HG03575 (cell line): ENCODE data around the gene DYNLT5.
"Not testable (repeated sequence)": the region's sequence is repeated elsewhere in the genome, so short reads cannot be mapped to it uniquely, and the experiment has no call there.

Experiments used
- ATAC-seq: cut with Tn5 transposase; IDR thresholded peaks from one replicate; pipeline ENCODE4 v1.9.1; 2021; ENCODE audit not compliant: unreplicated experiment, insufficient number of reproducible peaks, low FRiP score; ENCODE audit errors: extremely low read depth

Gene DYNLT5

GRCh38 chr1:66752000-66752592 is at the start of gene DYNLT5:
DYNLT5 (plus strand) TSS chr1:66752459; CDS start chr1:66754659, 2,200 bp downstream.
- ATAC-seq, result no peak

DNA sequence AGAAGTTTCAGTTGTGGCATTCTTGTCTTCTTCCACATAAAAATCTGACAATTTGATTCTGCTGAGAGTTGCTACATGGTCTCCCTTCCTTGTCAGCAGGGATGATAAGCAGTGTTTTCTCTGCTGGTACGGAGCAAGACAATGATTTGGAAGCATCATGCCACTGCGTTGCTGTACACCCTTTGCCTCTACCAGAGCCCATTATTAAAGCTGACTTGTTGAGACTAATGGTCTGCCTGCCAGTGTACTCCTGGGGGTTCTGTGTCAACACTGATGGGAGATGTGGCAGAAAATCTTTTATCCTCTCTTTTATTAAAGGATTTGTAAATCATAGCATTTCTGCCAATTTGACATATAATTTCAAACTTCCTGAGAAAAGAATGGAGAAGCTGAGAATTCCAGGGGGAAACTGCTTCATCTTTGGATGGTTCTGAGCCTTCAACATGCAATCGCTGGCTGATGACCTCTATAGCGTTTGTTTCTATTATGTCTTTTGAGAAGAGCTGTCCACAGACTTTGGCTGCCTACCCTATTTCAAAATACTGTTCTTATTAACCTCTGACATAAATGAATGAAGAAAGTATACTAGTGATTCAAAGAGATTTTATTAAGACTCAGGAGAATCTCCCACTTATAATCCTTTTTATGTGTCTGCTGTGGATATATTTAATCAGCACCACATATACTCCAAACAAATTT is 47.9 kb upstream of the DYNLT5 start:
- ATAC-seq, result no peak

GRCh38 chr1:66705110-66705509 is 47.1 kb upstream of the DYNLT5 start:
- ATAC-seq, result no peak

- no peak for ATAC-seq
Observed at GRCh38 chr1:66711420-66711819, 40.8 kb upstream of the DYNLT5 start.

DNA sequence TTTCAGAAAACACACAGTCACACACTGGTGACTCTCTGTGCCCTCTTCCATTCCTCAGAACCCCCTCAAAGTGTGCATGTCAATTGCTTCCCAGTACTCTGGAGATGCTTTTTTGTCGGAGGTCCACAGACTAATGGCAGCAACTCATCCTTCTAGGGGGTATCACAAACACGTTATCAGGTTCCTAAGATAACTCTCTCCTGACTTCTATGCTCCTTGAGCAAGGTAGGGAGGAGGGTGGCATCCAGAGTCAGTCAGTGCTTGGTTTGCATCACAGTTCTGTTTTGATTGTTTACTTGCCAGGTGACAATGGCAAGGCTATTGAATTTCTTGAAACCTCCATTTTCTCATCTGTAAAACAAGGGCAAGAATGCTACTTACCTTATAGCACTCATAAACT is 39.4 kb upstream of the DYNLT5 start:
- no peak for ATAC-seq

- no peak for ATAC-seq
Observed at GRCh38 chr1:66723985-66724384, 28.3 kb upstream of the DYNLT5 start.

GRCh38 chr1:66725885-66726665 is 26.2 kb upstream of the DYNLT5 start:
- ATAC-seq, result peak; percentile 68

DNA sequence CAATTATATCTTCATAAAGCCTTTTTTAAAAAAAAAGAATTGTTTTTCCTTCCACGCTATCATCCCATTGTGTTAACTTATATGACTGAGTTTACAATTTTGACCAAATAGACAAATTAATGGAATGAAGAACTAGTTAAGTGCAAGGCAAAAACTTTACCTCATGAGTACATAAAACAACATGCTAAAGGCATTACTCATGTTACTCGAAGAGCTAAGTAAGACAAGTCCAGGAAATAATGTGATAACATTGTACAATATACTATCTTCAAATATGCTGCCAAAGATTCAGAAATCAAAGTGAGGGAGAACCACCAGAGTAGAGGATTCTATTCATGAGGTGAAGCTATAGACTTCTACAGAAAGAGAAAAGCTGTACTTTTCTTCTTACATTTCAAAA is 24.2 kb upstream of the DYNLT5 start:
- no peak for ATAC-seq

DNA sequence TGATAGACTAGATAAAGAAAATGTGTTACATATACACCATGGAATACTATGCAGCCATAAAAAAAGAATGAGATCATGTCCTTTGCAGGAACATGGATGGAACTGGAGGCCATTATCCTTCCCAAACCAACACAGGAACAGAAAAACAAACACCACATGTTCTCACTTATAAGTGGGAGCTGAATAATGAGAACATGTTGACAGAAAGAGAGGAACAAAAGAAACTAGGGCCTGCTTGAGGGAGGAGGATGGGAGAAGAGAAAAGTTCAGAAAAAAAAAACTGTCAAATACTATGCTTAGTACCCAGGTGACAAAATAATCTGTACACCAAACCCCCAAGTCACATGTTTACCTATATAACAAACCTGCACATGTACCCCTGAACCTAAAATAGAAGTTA is 23.5 kb upstream of the DYNLT5 start:
- ATAC-seq, result not testable (repeated sequence)

DNA sequence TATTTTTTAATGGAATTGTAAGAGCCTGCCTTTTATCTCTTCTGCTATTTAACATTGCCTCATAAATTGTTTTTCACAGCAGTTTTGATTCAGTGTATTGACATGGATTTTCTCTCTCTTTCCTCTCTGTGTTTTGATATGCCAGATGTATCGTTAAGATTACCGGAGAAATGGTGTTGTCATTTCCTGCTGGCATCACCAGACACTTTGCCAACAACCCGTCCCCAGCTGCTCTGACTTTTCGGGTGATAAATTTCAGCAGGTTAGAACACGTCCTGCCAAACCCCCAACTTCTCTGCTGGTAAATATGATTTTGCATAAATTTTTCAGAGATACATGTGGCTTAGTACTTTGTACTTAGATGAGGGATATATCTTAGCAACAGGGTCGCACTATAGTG is 23.1 kb upstream of the DYNLT5 start:
- no peak for ATAC-seq

DNA sequence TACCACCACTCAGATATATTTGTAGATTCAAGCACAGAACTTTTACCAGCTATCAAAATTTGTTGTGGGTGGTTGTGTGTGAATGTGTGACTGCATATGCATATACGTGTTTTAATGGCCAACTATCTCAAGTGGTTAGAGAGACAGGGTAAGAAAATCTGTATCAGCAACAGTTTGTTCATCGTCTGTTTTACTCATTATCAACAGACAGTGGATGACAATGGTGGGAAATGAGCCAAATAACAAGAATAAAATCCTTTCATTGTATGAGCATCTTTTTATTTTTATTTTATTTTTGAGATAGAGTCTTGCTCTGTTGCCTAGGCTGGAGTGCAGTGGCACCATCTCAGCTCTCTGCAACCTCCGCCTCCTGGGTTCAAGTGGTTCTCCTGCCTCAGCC is 22.7 kb upstream of the DYNLT5 start:
- no peak for ATAC-seq

- no peak for ATAC-seq
Observed at GRCh38 chr1:66730462-66730861, 21.8 kb upstream of the DYNLT5 start.

DNA sequence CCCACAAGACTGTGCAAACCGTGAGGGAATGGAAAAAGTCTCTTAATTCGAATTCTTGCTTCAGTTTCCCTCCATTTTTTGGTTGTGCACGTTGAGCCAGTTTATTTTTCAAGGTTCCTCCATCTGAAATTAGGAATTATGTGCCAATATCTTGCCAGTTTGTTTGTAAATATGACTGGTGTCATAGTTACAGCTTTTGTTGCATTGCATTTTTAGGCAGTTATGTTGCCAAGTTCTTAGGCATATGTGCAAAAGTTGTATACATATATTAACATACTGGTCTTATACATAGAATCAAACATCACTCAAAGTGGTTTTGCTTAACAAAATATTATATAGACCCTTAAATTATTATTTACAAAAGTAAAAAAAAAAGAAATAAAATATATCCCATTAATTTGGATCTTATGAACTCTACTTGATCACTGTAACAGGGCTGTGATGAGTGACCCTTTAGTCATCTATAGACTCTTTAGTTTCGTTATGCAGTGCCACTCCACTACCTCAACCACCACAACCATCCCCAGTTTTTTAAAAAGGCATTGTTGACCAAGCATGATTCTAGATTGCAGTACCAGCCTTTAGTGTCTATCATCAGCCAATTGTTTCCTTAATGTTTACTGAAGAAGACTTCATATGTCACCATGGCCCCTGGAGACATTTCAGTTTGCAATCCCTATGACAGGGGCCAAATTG is 20.9 kb upstream of the DYNLT5 start:
- ATAC-seq, result no peak

DNA sequence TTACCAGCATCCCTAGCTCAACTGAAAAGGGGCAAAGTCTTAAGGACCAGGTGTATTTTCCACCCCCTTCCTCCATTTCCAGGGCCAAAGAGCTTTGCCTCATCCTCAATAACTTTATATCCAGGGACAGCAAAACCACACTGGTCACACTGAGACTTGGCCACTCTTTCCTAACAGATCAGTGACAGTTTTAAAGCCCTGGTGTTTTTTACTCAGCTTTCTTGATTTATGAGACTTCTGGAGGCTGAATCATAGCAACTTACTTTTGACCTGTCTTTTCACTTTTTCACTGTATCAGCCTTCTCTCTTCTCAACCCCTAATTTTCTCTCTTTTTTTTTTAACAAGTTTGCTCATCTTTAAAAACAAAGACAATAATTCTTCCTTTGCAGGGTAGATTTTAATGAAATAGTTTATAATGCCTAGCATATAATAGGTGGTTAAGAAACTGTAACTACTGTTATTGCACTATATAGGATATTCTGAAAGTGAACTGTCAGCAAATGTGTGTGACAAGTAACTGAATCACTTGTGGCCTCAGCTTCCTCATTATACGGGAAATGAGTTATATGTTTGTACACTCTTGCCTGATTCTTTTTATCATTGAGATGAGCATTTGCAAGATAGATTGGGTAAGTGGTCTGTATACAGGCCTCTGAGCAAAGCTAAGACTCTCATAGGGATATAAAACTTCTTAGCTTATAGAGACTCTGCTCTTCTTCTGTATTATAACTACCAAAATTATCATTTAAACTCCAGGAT is 19.7 kb upstream of the DYNLT5 start:
- peak; percentile 46 for ATAC-seq

GRCh38 chr1:66733348-66734017 is 18.8 kb upstream of the DYNLT5 start:
- no peak for ATAC-seq

DNA sequence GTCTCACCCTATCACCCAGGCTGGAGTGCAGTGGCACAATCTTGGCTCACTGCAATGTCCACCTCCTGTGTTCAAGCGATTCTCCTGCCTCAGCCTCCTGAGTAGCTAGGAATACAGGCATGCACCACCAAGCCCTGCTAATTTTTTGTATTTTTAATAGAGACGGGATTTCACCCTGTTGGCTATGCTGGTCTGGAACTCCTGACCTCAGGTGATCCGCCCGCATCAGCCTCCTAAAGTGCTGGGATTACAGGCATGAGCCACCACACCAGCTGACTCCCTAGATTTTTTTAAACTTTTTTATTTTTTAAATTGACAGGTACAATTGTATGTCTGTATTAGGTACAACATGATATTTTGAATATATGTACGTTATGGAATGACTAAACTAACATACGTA is 17.7 kb upstream of the DYNLT5 start:
- ATAC-seq, result not testable (repeated sequence)

GRCh38 chr1:66737836-66738235 is 14.4 kb upstream of the DYNLT5 start:
- no peak for ATAC-seq

GRCh38 chr1:66739401-66740157 is 12.7 kb upstream of the DYNLT5 start:
- ATAC-seq, result no peak
